Neural cell (in vitro differentiated cells): Measurements from ENCODE around the gene SLC24A3. TPM values are rescaled to one million over a fixed set of nuclear protein-coding genes. Genes with fewer than 3 reads are reported as not detected.

ENCODE experiments used
- H2AFZ ChIP-seq: fragments of 200-600, 300-800 bp; sonication (generic), shearing (Covaris generic); 2 replicates; pipeline ENCODE4 v1.6.0; 2014; ENCODE audit warnings: low read depth, mild to moderate bottlenecking, antibody characterized with exemption, low read length, moderate library complexity
- H3F3A ChIP-seq: fragments of 200-600 bp; shearing (Covaris generic); 2 replicates; pipeline ENCODE4 v1.6.1; 2016; ENCODE audit warnings: mild to moderate bottlenecking, moderate library complexity, mixed read lengths, antibody characterized with exemption, low read length; ENCODE audit not compliant: insufficient read depth, poor library complexity, severe bottlenecking
- H3K27ac ChIP-seq: fragments of 200-600, 300-800 bp; sonication (generic), shearing (Covaris generic); 2 replicates; pipeline ENCODE4 v1.5.1; 2014; ENCODE audit warnings: mild to moderate bottlenecking, low read length, moderate library complexity
- H3K27me3 ChIP-seq: fragments of 300-800, 200-600 bp; sonication (generic), shearing (Covaris generic); 2 replicates; pipeline ENCODE4 v1.6.0; 2014; ENCODE audit warnings: mild to moderate bottlenecking, low read depth, low read length, moderate library complexity; ENCODE audit not compliant: insufficient read depth
- H3K36me3 ChIP-seq: fragments of 300-800, 200-600 bp; sonication (generic), shearing (Covaris generic); 2 replicates; pipeline ENCODE4 v1.5.1; 2014; ENCODE audit warnings: mild to moderate bottlenecking, antibody characterized with exemption, low read length, moderate library complexity; ENCODE audit not compliant: insufficient read depth
- H3K4me2 ChIP-seq: fragments of 300-800, 200-600 bp; sonication (generic), shearing (Covaris generic); 2 replicates; pipeline ENCODE4 v1.6.0; 2014; ENCODE audit warnings: mild to moderate bottlenecking, low read length
- H3K4me3 ChIP-seq: fragments of 300-800, 200-600 bp; sonication (generic), shearing (Covaris generic); 2 replicates; pipeline ENCODE4 v1.5.1; 2014; ENCODE audit warnings: mild to moderate bottlenecking, low read length, moderate library complexity
- H3K79me2 ChIP-seq: fragments of 200-600 bp; shearing (Covaris generic); replicated peaks from 2 replicates; pipeline ENCODE4 v1.6.0; 2014; ENCODE audit warnings: mild to moderate bottlenecking, low read length, moderate library complexity; ENCODE audit not compliant: insufficient read depth
- H3K9ac ChIP-seq: fragments of 300-800, 200-600 bp; sonication (generic), shearing (Covaris generic); 2 replicates; pipeline ENCODE4 v1.6.1; 2016; ENCODE audit warnings: mild to moderate bottlenecking, low read length, mixed read lengths
- H3K9me2 ChIP-seq: fragments of 200-600 bp; shearing (Covaris generic); 2 replicates; pipeline ENCODE4 v1.6.1; 2016; ENCODE audit warnings: mild to moderate bottlenecking, low read length, mixed read lengths; ENCODE audit not compliant: insufficient read depth
- H3K9me3 ChIP-seq: fragments of 200-600, 300-800 bp; sonication (generic), shearing (Covaris generic); 2 replicates; pipeline ENCODE4 v1.6.1; 2016; ENCODE audit warnings: mild to moderate bottlenecking, mixed run types, low read length, moderate library complexity, mixed read lengths
- H4K20me1 ChIP-seq: fragments of 200-600 bp; shearing (Covaris generic); 2 replicates; pipeline ENCODE4 v1.6.1; 2016; ENCODE audit warnings: mild to moderate bottlenecking, mixed run types; ENCODE audit not compliant: insufficient read depth
- EP300 ChIP-seq: fragments of 450-650 bp; conservative IDR thresholded peaks from 2 replicates; pipeline ENCODE4 v1.6.1; 2014; ENCODE audit warnings: antibody characterized with exemption, mild to moderate bottlenecking, moderate library complexity; ENCODE audit not compliant: poor library complexity, severe bottlenecking
- EZH2 ChIP-seq: fragments of 200-600, 300-800 bp; shearing (Covaris generic), sonication (generic); IDR thresholded peaks from 2 replicates; pipeline ENCODE4 v1.6.1; 2014; ENCODE audit warnings: antibody characterized with exemption, low read length, borderline replicate concordance, mild to moderate bottlenecking; ENCODE audit not compliant: insufficient read depth, poor library complexity, severe bottlenecking
- MXI1 ChIP-seq: fragments of 450-650 bp; conservative IDR thresholded peaks from 2 replicates; pipeline ENCODE4 v1.6.1; 2014; ENCODE audit warnings: antibody characterized with exemption, mild to moderate bottlenecking; ENCODE audit not compliant: poor library complexity, severe bottlenecking
- REST ChIP-seq: IDR thresholded peaks from 2 replicates; pipeline ENCODE4 v1.6.1; 2012; ENCODE audit warnings: borderline replicate concordance
- SMC3 ChIP-seq: fragments of 450-650 bp; conservative IDR thresholded peaks from 2 replicates; pipeline ENCODE4 v1.6.1; 2014; ENCODE audit warnings: antibody characterized with exemption, mild to moderate bottlenecking, moderate library complexity; ENCODE audit not compliant: poor library complexity
- TAF1 ChIP-seq: IDR thresholded peaks from 2 replicates; pipeline ENCODE4 v1.6.1; 2012; ENCODE audit warnings: low read depth
- polyA plus RNA-seq: library from polyadenylated mRNA; depleted of rRNA; stranded (reverse); fragments of >200 nt; gene quantifications from 2 replicates; pipeline ENCODE4 v1.2.3, GENCODE V29; 2014
- TF ChIP-seq, protein P1 (sequence below): fragments of 450-650 bp; IDR thresholded peaks from 2 replicates; pipeline ENCODE4 v1.5.1; 2014; ENCODE audit warnings: antibody characterized with exemption, mild to moderate bottlenecking, moderate library complexity; ENCODE audit not compliant: poor library complexity, severe bottlenecking

SLC24A3 gene
- polyA plus RNA-seq, 1 donor from 2014 or later: 6.5 TPM

DNA sequence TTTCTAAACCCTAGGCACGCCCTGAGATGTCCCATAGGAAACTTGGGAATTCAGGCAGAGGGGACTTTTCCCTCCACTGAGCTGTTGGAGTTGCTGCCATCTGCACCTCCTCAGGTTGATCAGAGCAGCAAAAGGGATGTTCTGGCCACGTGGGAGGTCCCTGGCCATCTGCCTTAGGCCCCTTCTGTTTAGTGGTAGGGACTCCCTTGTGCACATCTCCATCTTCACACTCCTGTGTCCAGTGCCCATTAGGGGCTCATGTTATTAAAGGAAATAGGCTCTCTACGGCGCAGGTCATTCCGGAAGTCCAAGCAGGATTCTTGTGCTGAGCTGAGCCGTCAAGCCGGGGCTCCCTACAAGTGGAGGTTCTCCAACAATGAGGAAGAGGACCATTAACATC, 307.8 kb downstream of the SLC24A3 start:
- Histone ChIP-seq H3K9me3 (no peaks in the 10 kb centered on the region), H3K9me2 (no peaks in the 10 kb centered on the region), H2AFZ (no peak overlapping the region), H3K9ac (no peak overlapping the region), H4K20me1 (no peaks in the 10 kb centered on the region), H3K4me3 (no peak overlapping the region), H3K79me2 (no peaks in the 10 kb centered on the region), H3K27ac (no peak overlapping the region), H3F3A (no peaks in the 10 kb centered on the region), H3K4me2 (no peak overlapping the region), H3K27me3 (no peaks in the 10 kb centered on the region), H3K36me3 (no peaks in the 10 kb centered on the region)
- TF ChIP-seq EP300: no peak
- TF ChIP-seq TAF1: no peak
- no peak for TF ChIP-seq REST
- no peak for TF ChIP-seq EZH2
- no peak for TF ChIP-seq MXI1
- TF ChIP-seq, protein P1, sequence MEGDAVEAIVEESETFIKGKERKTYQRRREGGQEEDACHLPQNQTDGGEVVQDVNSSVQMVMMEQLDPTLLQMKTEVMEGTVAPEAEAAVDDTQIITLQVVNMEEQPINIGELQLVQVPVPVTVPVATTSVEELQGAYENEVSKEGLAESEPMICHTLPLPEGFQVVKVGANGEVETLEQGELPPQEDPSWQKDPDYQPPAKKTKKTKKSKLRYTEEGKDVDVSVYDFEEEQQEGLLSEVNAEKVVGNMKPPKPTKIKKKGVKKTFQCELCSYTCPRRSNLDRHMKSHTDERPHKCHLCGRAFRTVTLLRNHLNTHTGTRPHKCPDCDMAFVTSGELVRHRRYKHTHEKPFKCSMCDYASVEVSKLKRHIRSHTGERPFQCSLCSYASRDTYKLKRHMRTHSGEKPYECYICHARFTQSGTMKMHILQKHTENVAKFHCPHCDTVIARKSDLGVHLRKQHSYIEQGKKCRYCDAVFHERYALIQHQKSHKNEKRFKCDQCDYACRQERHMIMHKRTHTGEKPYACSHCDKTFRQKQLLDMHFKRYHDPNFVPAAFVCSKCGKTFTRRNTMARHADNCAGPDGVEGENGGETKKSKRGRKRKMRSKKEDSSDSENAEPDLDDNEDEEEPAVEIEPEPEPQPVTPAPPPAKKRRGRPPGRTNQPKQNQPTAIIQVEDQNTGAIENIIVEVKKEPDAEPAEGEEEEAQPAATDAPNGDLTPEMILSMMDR: no peak

GRCh38 chr20:19522071-19522801, 309.8 kb downstream of the SLC24A3 start:
- H3K36me3 ChIP-seq: no peaks in the 10 kb centered on the region
- H3K27ac ChIP-seq: no peak overlapping the region
- H3F3A ChIP-seq: no peaks in the 10 kb centered on the region
- no peaks in the 10 kb centered on the region for H3K9me3 ChIP-seq
- TF ChIP-seq EP300 (no peak), SMC3 (no peak)
- H3K9ac ChIP-seq: no peak overlapping the region
- H4K20me1 ChIP-seq: no peaks in the 10 kb centered on the region
- no peaks in the 10 kb centered on the region for H3K27me3 ChIP-seq
- H3K4me2 ChIP-seq: no peak overlapping the region
- no peaks in the 10 kb centered on the region for H3K79me2 ChIP-seq
- H3K4me3 ChIP-seq: no peak overlapping the region
- H2AFZ ChIP-seq: no peak overlapping the region
- H3K9me2 ChIP-seq: no peaks in the 10 kb centered on the region
